BLaER1 (cell line): ENCODE results near the gene SORBS2.

ENCODE experiments used
- H3K27ac ChIP-seq: shearing (Covaris generic); formaldehyde crosslinking; 2 replicates; pipeline ENCODE4 v1.8.1; 2022
- H3K27me3 ChIP-seq: shearing (Covaris generic); formaldehyde crosslinking; 2 replicates; pipeline ENCODE4 v1.8.1; 2022
- H3K36me3 ChIP-seq: shearing (Covaris generic); formaldehyde crosslinking; 2 replicates; pipeline ENCODE4 v1.8.1; 2022
- H3K4me1 ChIP-seq: shearing (Covaris generic); formaldehyde crosslinking; 2 replicates; pipeline ENCODE4 v1.8.1; 2022
- H3K4me2 ChIP-seq: shearing (Covaris generic); formaldehyde crosslinking; 2 replicates; pipeline ENCODE4 v1.8.1; 2022
- H3K4me3 ChIP-seq: shearing (Covaris generic); formaldehyde crosslinking; 2 replicates; pipeline ENCODE4 v1.8.1; 2022
- H3K9ac ChIP-seq: shearing (Covaris generic); formaldehyde crosslinking; 2 replicates; pipeline ENCODE4 v1.8.1; 2022
- H3K9me3 ChIP-seq: shearing (Covaris generic); formaldehyde crosslinking; 2 replicates; pipeline ENCODE4 v1.8.1; 2022
- H4K20me1 ChIP-seq: shearing (Covaris generic); formaldehyde crosslinking; 2 replicates; pipeline ENCODE4 v1.8.1; 2022
- Cebpa-rat ChIP-seq: shearing (Covaris generic); IDR thresholded peaks from 2 replicates; pipeline ENCODE4 v1.8.1; 2022

SORBS2 gene

GRCh38 chr4:185623444-185624258, 188.3 kb downstream of the SORBS2 start:
- TF ChIP-seq Cebpa-rat: no peak
- H3K27me3 ChIP-seq: no peaks in the 10 kb centered on the region
- no peaks in the 10 kb centered on the region for H3K4me1 ChIP-seq
- H3K4me2 ChIP-seq: no peak overlapping the region
- H3K9ac ChIP-seq: no peak overlapping the region
- no peak overlapping the region for H3K27ac ChIP-seq
- 0 out of 2 replicates have a peak, but pooled peaks cover 8% of the 10 kb centered on the region for H3K9me3 ChIP-seq
- H3K4me3 ChIP-seq: no peak overlapping the region
- H4K20me1 ChIP-seq: no peaks in the 10 kb centered on the region
- no peaks in the 10 kb centered on the region for H3K36me3 ChIP-seq

GRCh38 chr4:185608185-185608584, 203.8 kb downstream of the SORBS2 start:
- no peak overlapping the region for H3K4me3 ChIP-seq
- H3K4me1 ChIP-seq: peaks cover 6% of the 10 kb centered on the region
- no peak overlapping the region for H3K4me2 ChIP-seq
- H3K9ac ChIP-seq: no peak overlapping the region
- no peak overlapping the region for H3K27ac ChIP-seq
- H3K36me3 ChIP-seq: no peaks in the 10 kb centered on the region
- H3K9me3 ChIP-seq: no peaks in the 10 kb centered on the region
- TF ChIP-seq Cebpa-rat: no peak
- H4K20me1 ChIP-seq: no peaks in the 10 kb centered on the region
- no peaks in the 10 kb centered on the region for H3K27me3 ChIP-seq

GRCh38 chr4:185602397-185602796, 209.6 kb downstream of the SORBS2 start:
- no peak overlapping the region for H3K27ac ChIP-seq
- H3K4me3 ChIP-seq: no peak overlapping the region
- no peak overlapping the region for H3K4me2 ChIP-seq
- no peak overlapping the region for H3K9ac ChIP-seq
- no peaks in the 10 kb centered on the region for H3K27me3 ChIP-seq
- H3K36me3 ChIP-seq: no peaks in the 10 kb centered on the region
- no peaks in the 10 kb centered on the region for H3K9me3 ChIP-seq
- TF ChIP-seq Cebpa-rat: no peak
- peaks cover 13% of the 10 kb centered on the region for H3K4me1 ChIP-seq
- no peaks in the 10 kb centered on the region for H4K20me1 ChIP-seq

- H3K27ac ChIP-seq: no peak overlapping the region
Measured at GRCh38 chr4:185600801-185601434, 211.1 kb downstream of the SORBS2 start.

GRCh38 chr4:185599553-185600243, 212.3 kb downstream of the SORBS2 start:
- H3K4me3 ChIP-seq: no peak overlapping the region
- no peaks in the 10 kb centered on the region for H3K27me3 ChIP-seq
- no peak for TF ChIP-seq Cebpa-rat
- H3K4me1 ChIP-seq: peaks cover 12% of the 10 kb centered on the region
- H3K9me3 ChIP-seq: no peaks in the 10 kb centered on the region
- H3K4me2 ChIP-seq: no peak overlapping the region
- H3K9ac ChIP-seq: no peak overlapping the region
- H3K36me3 ChIP-seq: no peaks in the 10 kb centered on the region
- H4K20me1 ChIP-seq: no peaks in the 10 kb centered on the region
- H3K27ac ChIP-seq: no peak overlapping the region

More at GRCh38 chr4:185600801-185601434, 211.1 kb downstream of the SORBS2 start:
- TF ChIP-seq Cebpa-rat: no peak
- no peak overlapping the region for H3K4me3 ChIP-seq
- no peaks in the 10 kb centered on the region for H4K20me1 ChIP-seq
- H3K9me3 ChIP-seq: no peaks in the 10 kb centered on the region
- H3K36me3 ChIP-seq: no peaks in the 10 kb centered on the region
- no peak overlapping the region for H3K9ac ChIP-seq
- H3K4me2 ChIP-seq: no peak overlapping the region
- no peaks in the 10 kb centered on the region for H3K27me3 ChIP-seq
- peaks cover 13% of the 10 kb centered on the region for H3K4me1 ChIP-seq

- Histone ChIP-seq H3K4me1 (peaks cover 8% of the 10 kb centered on the region; the same call in 1 of the 2 replicates), H3K27me3 (no peaks in the 10 kb centered on the region), H4K20me1 (no peaks in the 10 kb centered on the region), H3K36me3 (no peaks in the 10 kb centered on the region), H3K4me2 (no peak overlapping the region), H3K9ac (no peak overlapping the region), H3K4me3 (no peak overlapping the region), H3K9me3 (no peaks in the 10 kb centered on the region), H3K27ac (no peak overlapping the region)
- TF ChIP-seq Cebpa-rat: no peak
Measured at GRCh38 chr4:185598846-185599552, 213.0 kb downstream of the SORBS2 start.

- Histone ChIP-seq H3K4me2 (no peak overlapping the region), H3K4me3 (no peak overlapping the region), H3K9ac (no peak overlapping the region), H3K36me3 (no peaks in the 10 kb centered on the region), H3K4me1 (peaks cover 8% of the 10 kb centered on the region; the same call in 1 of the 2 replicates), H3K9me3 (no peaks in the 10 kb centered on the region), H3K27ac (no peak overlapping the region), H3K27me3 (no peaks in the 10 kb centered on the region), H4K20me1 (no peaks in the 10 kb centered on the region)
- TF ChIP-seq Cebpa-rat: no peak
Measured at GRCh38 chr4:185597532-185598188, 214.3 kb downstream of the SORBS2 start.

GRCh38 chr4:185592845-185593488, 219.0 kb downstream of the SORBS2 start:
- H3K4me2 ChIP-seq: no peak overlapping the region

GRCh38 chr4:185592438-185592837, 219.6 kb downstream of the SORBS2 start:
- Histone ChIP-seq H3K9ac (no peak overlapping the region), H3K36me3 (no peaks in the 10 kb centered on the region), H3K27me3 (no peaks in the 10 kb centered on the region), H3K4me3 (no peak overlapping the region), H3K4me1 (no peaks in the 10 kb centered on the region), H4K20me1 (no peaks in the 10 kb centered on the region), H3K27ac (no peak overlapping the region), H3K9me3 (no peaks in the 10 kb centered on the region), H3K4me2 (no peak overlapping the region)
- TF ChIP-seq Cebpa-rat: no peak

More at GRCh38 chr4:185592845-185593488, 219.0 kb downstream of the SORBS2 start:
- H3K27ac ChIP-seq: no peak overlapping the region
- no peak overlapping the region for H3K4me3 ChIP-seq
- no peaks in the 10 kb centered on the region for H3K9me3 ChIP-seq
- no peak overlapping the region for H3K9ac ChIP-seq
- H3K4me1 ChIP-seq: peaks cover 3% of the 10 kb centered on the region; the same call in 1 of the 2 replicates
- H3K27me3 ChIP-seq: no peaks in the 10 kb centered on the region
- no peaks in the 10 kb centered on the region for H3K36me3 ChIP-seq
- TF ChIP-seq Cebpa-rat: no peak
- no peaks in the 10 kb centered on the region for H4K20me1 ChIP-seq
